ENCODE data around the gene PRRG4.
"Not testable (repeated sequence)": the region's sequence is repeated elsewhere in the genome, so short reads cannot be mapped to it uniquely, and the experiment has no call there.

The PRRG4 gene

GRCh38 chr11:32840587-32840986 is 10.9 kb downstream of the PRRG4 start:
- Mint-ChIP-seq H3K4me1 (ENCODE audit: low read depth) (no peaks in the 10 kb centered on the region), H3K27ac (no peak overlapping the region), H3K4me3 (no peak overlapping the region), H3K27me3 (ENCODE audit: low read depth) (peaks cover 3% of the 10 kb centered on the region), H3K36me3 (ENCODE audit: low read depth) (no peaks in the 10 kb centered on the region), H3K9me3 (no peaks in the 10 kb centered on the region)
- no peak for DNase-seq (ENCODE audit: low spot score)

GRCh38 chr11:32843544-32843943 is 13.8 kb downstream of the PRRG4 start:
- no peak overlapping the region for H3K4me3 Mint-ChIP-seq
- H3K27me3 Mint-ChIP-seq (ENCODE audit: low read depth) = no peaks in the 10 kb centered on the region

GRCh38 chr11:32847511-32847910 is 17.8 kb downstream of the PRRG4 start:
- H3K27me3 Mint-ChIP-seq (ENCODE audit: low read depth) = no peaks in the 10 kb centered on the region
- no peaks in the 10 kb centered on the region for H3K36me3 Mint-ChIP-seq (ENCODE audit: low read depth)
- DNase-seq (ENCODE audit: low spot score) = no peak
- peaks cover 4% of the 10 kb centered on the region for H3K4me1 Mint-ChIP-seq (ENCODE audit: low read depth)
- H3K9me3 Mint-ChIP-seq = no peaks in the 10 kb centered on the region
- no peak overlapping the region for H3K4me3 Mint-ChIP-seq
- no peak overlapping the region for H3K27ac Mint-ChIP-seq

More at GRCh38 chr11:32843544-32843943, 13.8 kb downstream of the PRRG4 start:
- no peak for DNase-seq (ENCODE audit: low spot score)
- H3K4me1 Mint-ChIP-seq (ENCODE audit: low read depth) = no peaks in the 10 kb centered on the region
- H3K27ac Mint-ChIP-seq = no peak overlapping the region
- H3K36me3 Mint-ChIP-seq (ENCODE audit: low read depth) = no peaks in the 10 kb centered on the region
- H3K9me3 Mint-ChIP-seq = no peaks in the 10 kb centered on the region

GRCh38 chr11:32849761-32850160 is 20.0 kb downstream of the PRRG4 start:
- Mint-ChIP-seq H3K4me3 (no peak overlapping the region), H3K4me1 (ENCODE audit: low read depth) (peaks cover 4% of the 10 kb centered on the region), H3K27ac (no peak overlapping the region), H3K9me3 (no peaks in the 10 kb centered on the region), H3K27me3 (ENCODE audit: low read depth) (no peaks in the 10 kb centered on the region), H3K36me3 (ENCODE audit: low read depth) (no peaks in the 10 kb centered on the region)
- DNase-seq (ENCODE audit: low spot score) = no peak

GRCh38 chr11:32851251-32851650 is 21.5 kb downstream of the PRRG4 start:
- H3K4me3 Mint-ChIP-seq = no peak overlapping the region
- no peaks in the 10 kb centered on the region for H3K9me3 Mint-ChIP-seq
- H3K27me3 Mint-ChIP-seq (ENCODE audit: low read depth) = peaks cover 3% of the 10 kb centered on the region
- no peak overlapping the region for H3K27ac Mint-ChIP-seq
- peaks cover 4% of the 10 kb centered on the region for H3K4me1 Mint-ChIP-seq (ENCODE audit: low read depth)
- DNase-seq (ENCODE audit: low spot score) = no peak
- no peaks in the 10 kb centered on the region for H3K36me3 Mint-ChIP-seq (ENCODE audit: low read depth)

- H3K27me3 Mint-ChIP-seq (ENCODE audit: low read depth) = peaks cover 6% of the 10 kb centered on the region
- no peak overlapping the region for H3K27ac Mint-ChIP-seq
- H3K4me1 Mint-ChIP-seq (ENCODE audit: low read depth) = peaks cover 4% of the 10 kb centered on the region
- no peaks in the 10 kb centered on the region for H3K36me3 Mint-ChIP-seq (ENCODE audit: low read depth)
- DNase-seq (ENCODE audit: low spot score) = no peak
- H3K9me3 Mint-ChIP-seq = no peaks in the 10 kb centered on the region
- H3K4me3 Mint-ChIP-seq = no peak overlapping the region
Observed at GRCh38 chr11:32852207-32852606, 22.5 kb downstream of the PRRG4 start.

GRCh38 chr11:32855601-32856000 is 25.9 kb downstream of the PRRG4 start:
- Mint-ChIP-seq H3K27me3 (ENCODE audit: low read depth) (peaks cover 14% of the 10 kb centered on the region), H3K4me1 (ENCODE audit: low read depth) (peaks cover 1% of the 10 kb centered on the region), H3K9me3 (no peaks in the 10 kb centered on the region), H3K27ac (no peak overlapping the region), H3K36me3 (ENCODE audit: low read depth) (no peaks in the 10 kb centered on the region), H3K4me3 (no peak overlapping the region)
- DNase-seq (ENCODE audit: low spot score) = no peak

GRCh38 chr11:32858731-32859130 is 29.0 kb downstream of the PRRG4 start:
- no peak overlapping the region for H3K27ac Mint-ChIP-seq

GRCh38 chr11:32861850-32862577 is 32.3 kb downstream of the PRRG4 start:
- H3K27ac Mint-ChIP-seq = no peak overlapping the region
- DNase-seq (ENCODE audit: low spot score) = no peak
- no peaks in the 10 kb centered on the region for H3K36me3 Mint-ChIP-seq (ENCODE audit: low read depth)
- no peak overlapping the region for H3K4me3 Mint-ChIP-seq
- H3K4me1 Mint-ChIP-seq (ENCODE audit: low read depth) = no peaks in the 10 kb centered on the region
- H3K9me3 Mint-ChIP-seq = no peaks in the 10 kb centered on the region
- H3K27me3 Mint-ChIP-seq (ENCODE audit: low read depth) = peaks cover 33% of the 10 kb centered on the region

More at GRCh38 chr11:32858731-32859130, 29.0 kb downstream of the PRRG4 start:
- no peak for DNase-seq (ENCODE audit: low spot score)
- Mint-ChIP-seq H3K4me3 (no peak overlapping the region), H3K9me3 (no peaks in the 10 kb centered on the region), H3K36me3 (ENCODE audit: low read depth) (no peaks in the 10 kb centered on the region), H3K27me3 (ENCODE audit: low read depth) (peaks cover 28% of the 10 kb centered on the region), H3K4me1 (ENCODE audit: low read depth) (no peaks in the 10 kb centered on the region)

GRCh38 chr11:32864555-32864954 is 34.8 kb downstream of the PRRG4 start:
- peaks cover 27% of the 10 kb centered on the region for H3K27me3 Mint-ChIP-seq (ENCODE audit: low read depth)
- DNase-seq (ENCODE audit: low spot score) = no peak
- H3K4me3 Mint-ChIP-seq = no peak overlapping the region
- no peaks in the 10 kb centered on the region for H3K36me3 Mint-ChIP-seq (ENCODE audit: low read depth)
- no peaks in the 10 kb centered on the region for H3K9me3 Mint-ChIP-seq
- no peaks in the 10 kb centered on the region for H3K4me1 Mint-ChIP-seq (ENCODE audit: low read depth)
- H3K27ac Mint-ChIP-seq = no peak overlapping the region

- DNase-seq (ENCODE audit: low spot score); H3K27ac Mint-ChIP-seq; H3K4me3 Mint-ChIP-seq; H3K9me3 Mint-ChIP-seq; H3K36me3 Mint-ChIP-seq (ENCODE audit: low read depth); H3K4me1 Mint-ChIP-seq (ENCODE audit: low read depth): not testable (repeated sequence)
- H3K27me3 Mint-ChIP-seq (ENCODE audit: low read depth) = peaks cover 22% of the 10 kb centered on the region
Observed at GRCh38 chr11:32868752-32869151, 39.0 kb downstream of the PRRG4 start.

GRCh38 chr11:32870676-32871075 is 40.9 kb downstream of the PRRG4 start:
- Mint-ChIP-seq H3K36me3 (ENCODE audit: low read depth) (no peaks in the 10 kb centered on the region), H3K27me3 (ENCODE audit: low read depth) (peaks cover 29% of the 10 kb centered on the region)

GRCh38 chr11:32874132-32874531 is 44.4 kb downstream of the PRRG4 start:
- H3K36me3 Mint-ChIP-seq (ENCODE audit: low read depth) = no peaks in the 10 kb centered on the region
- no peak overlapping the region for H3K4me3 Mint-ChIP-seq
- no peak overlapping the region for H3K27ac Mint-ChIP-seq

More at GRCh38 chr11:32870676-32871075, 40.9 kb downstream of the PRRG4 start:
- H3K4me3 Mint-ChIP-seq = no peak overlapping the region
- H3K27ac Mint-ChIP-seq = no peak overlapping the region
- no peak for DNase-seq (ENCODE audit: low spot score)
- H3K9me3 Mint-ChIP-seq = no peaks in the 10 kb centered on the region
- no peaks in the 10 kb centered on the region for H3K4me1 Mint-ChIP-seq (ENCODE audit: low read depth)

GRCh38 chr11:32881286-32881685 is 51.6 kb downstream of the PRRG4 start:
- H3K4me3 Mint-ChIP-seq = no peak overlapping the region
- H3K36me3 Mint-ChIP-seq (ENCODE audit: low read depth) = no peaks in the 10 kb centered on the region
- no peak overlapping the region for H3K27ac Mint-ChIP-seq
- H3K4me1 Mint-ChIP-seq (ENCODE audit: low read depth) = no peaks in the 10 kb centered on the region
- H3K9me3 Mint-ChIP-seq = no peaks in the 10 kb centered on the region
- H3K27me3 Mint-ChIP-seq (ENCODE audit: low read depth) = peaks cover 19% of the 10 kb centered on the region
- DNase-seq (ENCODE audit: low spot score) = no peak

More at GRCh38 chr11:32874132-32874531, 44.4 kb downstream of the PRRG4 start:
- H3K27me3 Mint-ChIP-seq (ENCODE audit: low read depth) = peaks cover 26% of the 10 kb centered on the region
- no peaks in the 10 kb centered on the region for H3K4me1 Mint-ChIP-seq (ENCODE audit: low read depth)
- no peak for DNase-seq (ENCODE audit: low spot score)
- no peaks in the 10 kb centered on the region for H3K9me3 Mint-ChIP-seq

GRCh38 chr11:32883421-32883820 is 53.7 kb downstream of the PRRG4 start:
- H3K4me1 Mint-ChIP-seq (ENCODE audit: low read depth) = no peaks in the 10 kb centered on the region
- H3K9me3 Mint-ChIP-seq = no peaks in the 10 kb centered on the region
- no peak overlapping the region for H3K27ac Mint-ChIP-seq
- DNase-seq (ENCODE audit: low spot score) = no peak
- no peaks in the 10 kb centered on the region for H3K36me3 Mint-ChIP-seq (ENCODE audit: low read depth)
- no peak overlapping the region for H3K4me3 Mint-ChIP-seq
- peaks cover 17% of the 10 kb centered on the region for H3K27me3 Mint-ChIP-seq (ENCODE audit: low read depth)
